Islet precursor cell (in vitro differentiated cells): Measurements from ENCODE around the gene RAX2.
A peak's percentile ranks its signal among the peaks of the same experiment; 100 is the strongest.

Experiments used
- DNase-seq: peaks from one replicate; pipeline ENCODE4 v3.0.0-alpha.2; 2018

Gene RAX2

GRCh38 chr19:3800996-3801395, 29.0 kb upstream of the RAX2 start:
- no peak for DNase-seq

- DNase-seq, result no peak
Observed at GRCh38 chr19:3798137-3798536, 26.1 kb upstream of the RAX2 start.

GRCh38 chr19:3796358-3796757, 24.3 kb upstream of the RAX2 start:
- no peak for DNase-seq

- no peak for DNase-seq
Observed at GRCh38 chr19:3793799-3794198, 21.8 kb upstream of the RAX2 start.

GRCh38 chr19:3792114-3792513, 20.1 kb upstream of the RAX2 start:
- DNase-seq, result no peak

GRCh38 chr19:3790941-3791340, 18.9 kb upstream of the RAX2 start:
- no peak for DNase-seq

GRCh38 chr19:3790209-3790734, 18.2 kb upstream of the RAX2 start:
- no peak for DNase-seq

GRCh38 chr19:3788996-3789778, 17.2 kb upstream of the RAX2 start:
- DNase-seq, result no peak

- no peak for DNase-seq
Observed at GRCh38 chr19:3785938-3786824, 14.2 kb upstream of the RAX2 start, which contains the start of gene MATK. Gene MATK, minus strand, starts transcription at chr19:3786381. Its CDS starts 1,246 bp downstream, at chr19:3785135.

- DNase-seq, result peak; percentile 45
Observed at GRCh38 chr19:3785451-3785937, 13.5 kb upstream of the RAX2 start.

GRCh38 chr19:3784607-3785450, 12.8 kb upstream of the RAX2 start:
- DNase-seq, result peak; percentile 54

- DNase-seq, result peak; percentile 70
Observed at GRCh38 chr19:3783660-3784584, 11.9 kb upstream of the RAX2 start.

- DNase-seq, result no peak
Observed at GRCh38 chr19:3782903-3783302, 10.9 kb upstream of the RAX2 start.

- no peak for DNase-seq
Observed at GRCh38 chr19:3782330-3782729, 10.3 kb upstream of the RAX2 start.

GRCh38 chr19:3781603-3782002, 9.6 kb upstream of the RAX2 start:
- DNase-seq, result no peak

- DNase-seq, result no peak
Observed at GRCh38 chr19:3780786-3781304, 8.8 kb upstream of the RAX2 start.

GRCh38 chr19:3778899-3779723, 7.1 kb upstream of the RAX2 start:
- DNase-seq, result peak; percentile 46

- DNase-seq, result no peak
Observed at GRCh38 chr19:3778104-3778867, 6.3 kb upstream of the RAX2 start.

- DNase-seq, result no peak
Observed at GRCh38 chr19:3776479-3777040, 4.5 kb upstream of the RAX2 start.
